Left ventricle myocardium inferior (tissue), 1 donor: ENCODE data around the gene GPC6. TPM values are rescaled to one million over a fixed set of nuclear protein-coding genes. Genes with fewer than 3 reads are reported as not detected.

Source experiments
- DNase-seq: peaks from one replicate; pipeline ENCODE4 v3.0.0-alpha.2; 2020
- H3K27ac ChIP-seq: fragments of 200-600 bp; replicated peaks from 2 replicates; pipeline ENCODE4 v1.8.0; 2021
- H3K27me3 ChIP-seq: fragments of 200-600 bp; 2 replicates; pipeline ENCODE4 v1.8.0; 2021; ENCODE audit warnings: low read depth
- H3K36me3 ChIP-seq: fragments of 200-600 bp; 2 replicates; pipeline ENCODE4 v1.8.0; 2021
- H3K4me1 ChIP-seq: fragments of 200-600 bp; 2 replicates; pipeline ENCODE4 v1.8.0; 2021
- H3K4me3 ChIP-seq: fragments of 200-600 bp; 2 replicates; pipeline ENCODE4 v1.8.0; 2021; ENCODE audit warnings: mild to moderate bottlenecking, moderate library complexity
- H3K9me3 ChIP-seq: fragments of 200-600 bp; replicated peaks from 2 replicates; pipeline ENCODE4 v1.8.0; 2021
- CTCF ChIP-seq: fragments of 200-600 bp; IDR thresholded peaks from 2 replicates; pipeline ENCODE4 v1.8.0; 2021; ENCODE audit warnings: antibody characterized with exemption, mild to moderate bottlenecking, borderline replicate concordance
- intact Hi-C: fragments of 100-400 bp; cut with micrococcal nuclease; formaldehyde crosslinking; loops from one replicate; pipeline ENCODE4 v1.11.0; 2022
- total RNA-seq: library from RNA; stranded (reverse); fragmentation: NEBNext Ultra II Directional; extraction: Animal tissue kit (Norgen Biotek cat#: 25700); gene quantifications from one replicate; pipeline ENCODE4 v1.2.1, GENCODE V29; 2021
- donor health status: DM: no; HTN: yes; CAD: no; lungs with severe emphysema.

The GPC6 gene
- total RNA-seq, 1 donor from 2014 or later: 1.8 TPM

- Histone ChIP-seq H3K27ac (no peak overlapping the region), H3K4me1 (no peaks in the 10 kb centered on the region), H3K36me3 (no peaks in the 10 kb centered on the region), H3K9me3 (peaks cover 3% of the 10 kb centered on the region), H3K4me3 (no peak overlapping the region), H3K27me3 (no peaks in the 10 kb centered on the region)
- no peak for TF ChIP-seq CTCF
- intact Hi-C loops: no loop called here
- no peak for DNase-seq
These were observed 447.7 kb downstream of the GPC6 start for GRCh38 chr13:93674337-93674755.

- no peaks in the 10 kb centered on the region for H3K4me1 ChIP-seq
- H3K36me3 ChIP-seq: no peaks in the 10 kb centered on the region
- peaks cover 3% of the 10 kb centered on the region for H3K9me3 ChIP-seq
- intact Hi-C loops: no loop called here
- no peak overlapping the region for H3K4me3 ChIP-seq
- TF ChIP-seq CTCF: no peak
- no peak overlapping the region for H3K27ac ChIP-seq
- DNase-seq: no peak
- H3K27me3 ChIP-seq: no peaks in the 10 kb centered on the region
These were observed 453.7 kb downstream of the GPC6 start for GRCh38 chr13:93680329-93680728.

DNA sequence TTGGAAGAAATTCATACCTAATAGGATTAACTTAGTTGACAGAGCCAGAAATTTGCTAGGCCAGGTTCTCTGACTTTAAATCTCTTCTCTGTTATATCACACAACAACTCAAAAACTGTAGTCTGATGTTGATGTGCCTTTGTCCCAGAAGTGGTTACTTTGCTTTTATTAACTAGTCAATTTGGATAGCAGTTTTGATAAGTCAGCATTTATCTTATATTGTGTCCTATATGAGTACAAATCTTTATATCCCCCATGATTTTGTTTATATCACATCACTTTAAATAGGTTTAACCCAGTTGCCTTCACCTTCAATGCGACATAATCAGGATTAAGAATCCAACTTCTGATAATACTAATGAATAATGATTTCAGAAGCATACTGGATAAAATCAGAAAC lies 459.3 kb downstream of the GPC6 start:
- no peak for DNase-seq
- no peaks in the 10 kb centered on the region for H3K27me3 ChIP-seq
- intact Hi-C loops: no loop called here
- H3K9me3 ChIP-seq: no peaks in the 10 kb centered on the region
- no peak for TF ChIP-seq CTCF
- no peak overlapping the region for H3K4me3 ChIP-seq
- no peaks in the 10 kb centered on the region for H3K4me1 ChIP-seq
- H3K36me3 ChIP-seq: no peaks in the 10 kb centered on the region
- no peak overlapping the region for H3K27ac ChIP-seq

DNA sequence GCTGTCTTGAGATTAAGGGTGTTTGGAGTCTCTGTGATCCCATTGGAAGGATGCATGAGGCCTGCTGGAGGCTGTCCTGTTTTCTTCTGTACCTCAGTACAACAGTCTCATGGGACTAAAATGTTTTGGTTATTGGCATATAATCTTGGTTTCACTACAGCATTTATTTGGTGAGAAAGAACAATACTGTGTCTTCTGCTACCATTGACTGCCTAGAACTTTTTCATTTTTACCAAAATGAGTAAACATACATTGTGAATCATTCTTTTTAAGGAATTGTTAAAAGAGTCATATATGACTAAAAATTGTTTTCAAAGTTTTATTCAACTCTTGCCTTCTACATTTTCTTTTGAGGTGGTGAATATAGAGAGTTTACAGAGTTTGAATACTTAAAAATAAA lies 459.8 kb downstream of the GPC6 start:
- Histone ChIP-seq H3K9me3 (no peaks in the 10 kb centered on the region), H3K27me3 (no peaks in the 10 kb centered on the region), H3K36me3 (no peaks in the 10 kb centered on the region), H3K4me1 (no peaks in the 10 kb centered on the region), H3K4me3 (no peak overlapping the region), H3K27ac (no peak overlapping the region)
- intact Hi-C loops: no loop called here
- no peak for DNase-seq
- TF ChIP-seq CTCF: no peak

- H3K4me1 ChIP-seq: no peaks in the 10 kb centered on the region
- intact Hi-C loops: no loop called here
These were observed 460.7 kb downstream of the GPC6 start for GRCh38 chr13:93687261-93687660.

More at GRCh38 chr13:93687261-93687660, 460.7 kb downstream of the GPC6 start:
- Histone ChIP-seq H3K4me3 (no peak overlapping the region), H3K27ac (no peak overlapping the region), H3K36me3 (no peaks in the 10 kb centered on the region), H3K9me3 (no peaks in the 10 kb centered on the region), H3K27me3 (no peaks in the 10 kb centered on the region)
- DNase-seq: no peak
- no peak for TF ChIP-seq CTCF
